Right lobe of liver (tissue), 6 donors: ENCODE data around the gene BFSP1. TPM values are rescaled to one million over a fixed set of nuclear protein-coding genes. Genes with fewer than 3 reads are reported as not detected.

Experiments used
- ATAC-seq, 4 donors: fragments of 200-7000 bp; cut with Tn5 transposase; one replicate each; pipeline ENCODE4 v1.9.1; 2020; ENCODE audit warnings: mild to moderate bottlenecking in 4 of 4, moderate library complexity in 4 of 4
- DNase-seq, 3 donors: peaks; one replicate each; pipeline ENCODE4 v3.0.0-alpha.2; 2020
- H3K27ac ChIP-seq, 3 donors: fragments of 200-600 bp; one replicate each; pipeline ENCODE4 v1.8.0; 2022
- H3K27me3 ChIP-seq, 2 donors: fragments of 200-600 bp; one replicate each; pipeline ENCODE4 v1.8.0; 2022
- H3K36me3 ChIP-seq, 4 donors: fragments of 200-600 bp; sonication (generic) in 1 of 4; one replicate each; pipeline versions ENCODE4 v1.5.1 to v1.8.0; 2017 to 2022; ENCODE audit warnings: control low read depth in 1 of 4
- H3K4me1 ChIP-seq, 4 donors: fragments of 200-600 bp; sonication (generic) in 1 of 4; one replicate each; pipeline versions ENCODE4 v1.5.1 to v1.8.0; 2017 to 2022; ENCODE audit warnings: control low read depth in 1 of 4
- H3K4me3 ChIP-seq, 3 donors: fragments of 200-600 bp; one replicate each; pipeline ENCODE4 v1.8.0; 2022
- H3K9me3 ChIP-seq, 4 donors: fragments of 200-600 bp; sonication (generic) in 1 of 4; one replicate each; pipeline versions ENCODE4 v1.5.1 to v1.8.0; 2017 to 2022; ENCODE audit warnings: control low read depth in 1 of 4
- POLR2A ChIP-seq: fragments of 450-650 bp; IDR thresholded peaks from one replicate; pipeline ENCODE4 v1.6.1; 2017; ENCODE audit warnings: antibody characterized with exemption, mild to moderate bottlenecking
- WGBS: methylation state at CpG from one replicate; pipeline ENCODE4 v1.1.6; 2018; ENCODE audit warnings: low coverage, low lambda C conversion rate; ENCODE audit not compliant: insufficient coverage; ENCODE audit errors: missing lambda C conversion rate; 5-methylcytosine and 5-hydroxymethylcytosine counted together
- intact Hi-C, 2 donors: fragments of 100-400 bp; cut with DNase I; formaldehyde crosslinking; loops; one replicate each; pipeline versions ENCODE4 v1.11.2 to v1.14.1; 2022
- total RNA-seq, 6 experiments: library from RNA; depleted of rRNA in 2 of 6; stranded (reverse); fragments of >200 nt in 2 of 6; fragmentation: NEBNext Ultra II Directional in 3 of 6; extraction: Animal tissue kit (Norgen Biotek cat#: 25700) in 3 of 6; gene quantifications; one replicate each; pipeline versions ENCODE4 v1.1.0 to v1.2.4, GENCODE V29; 2016 to 2023
- TF ChIP-seq, protein P1 (sequence below), 4 donors: fragments of 200-600 bp in 3 of 4; fragments of 450-650 bp in 1 of 4; IDR thresholded peaks; one replicate each; pipeline versions ENCODE4 v1.5.1 to v1.8.0; 2016 to 2022; ENCODE audit warnings: antibody characterized with exemption in 4 of 4, mild to moderate bottlenecking in 2 of 4
- donor health status: DM: no; HTN: yes; CAD: no.
- donor health status: DM: no; HTN: no; CAD: no.
- donor health status: DM: no; HTN: no; CAD: no.
- donor health status: DM: no; HTN: yes; CAD: no.
- donor health status: DM: no; HTN: yes; CAD: no.

Gene BFSP1
- total RNA-seq, 6 experiments from 2014 or later: 0.16 to 0.68 (median 0.25) TPM

DNA sequence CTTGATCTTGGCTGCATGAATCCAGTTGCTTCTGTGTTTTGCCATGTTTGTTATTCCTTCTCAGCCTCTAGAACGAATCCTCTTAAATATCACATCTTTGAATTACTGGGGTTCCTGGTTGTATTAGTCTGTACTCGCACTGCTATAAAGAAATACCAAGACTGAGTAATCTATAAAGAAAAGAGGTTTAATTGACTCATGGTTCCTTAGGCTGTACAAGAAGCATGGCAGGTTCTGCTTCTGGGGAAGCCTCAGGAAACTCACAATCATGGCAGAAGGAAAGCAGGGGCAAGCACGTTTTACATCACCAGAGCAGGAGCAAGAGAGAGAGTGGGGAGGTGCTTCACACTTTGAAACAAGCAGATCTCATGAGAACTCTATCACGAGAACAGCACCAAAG, 18.0 kb upstream of the BFSP1 start:
- H3K9me3 ChIP-seq: no peaks in the 10 kb centered on the region
- no peaks in the 10 kb centered on the region for H3K36me3 ChIP-seq
- no peaks in the 10 kb centered on the region for H3K4me1 ChIP-seq
- H3K27me3 ChIP-seq: no peaks in the 10 kb centered on the region
- no peak overlapping the region for H3K27ac ChIP-seq
- WGBS: 82% methylated on average over 3 of the region's 4 CpGs
- no peak for TF ChIP-seq POLR2A
- TF ChIP-seq, protein P1, sequence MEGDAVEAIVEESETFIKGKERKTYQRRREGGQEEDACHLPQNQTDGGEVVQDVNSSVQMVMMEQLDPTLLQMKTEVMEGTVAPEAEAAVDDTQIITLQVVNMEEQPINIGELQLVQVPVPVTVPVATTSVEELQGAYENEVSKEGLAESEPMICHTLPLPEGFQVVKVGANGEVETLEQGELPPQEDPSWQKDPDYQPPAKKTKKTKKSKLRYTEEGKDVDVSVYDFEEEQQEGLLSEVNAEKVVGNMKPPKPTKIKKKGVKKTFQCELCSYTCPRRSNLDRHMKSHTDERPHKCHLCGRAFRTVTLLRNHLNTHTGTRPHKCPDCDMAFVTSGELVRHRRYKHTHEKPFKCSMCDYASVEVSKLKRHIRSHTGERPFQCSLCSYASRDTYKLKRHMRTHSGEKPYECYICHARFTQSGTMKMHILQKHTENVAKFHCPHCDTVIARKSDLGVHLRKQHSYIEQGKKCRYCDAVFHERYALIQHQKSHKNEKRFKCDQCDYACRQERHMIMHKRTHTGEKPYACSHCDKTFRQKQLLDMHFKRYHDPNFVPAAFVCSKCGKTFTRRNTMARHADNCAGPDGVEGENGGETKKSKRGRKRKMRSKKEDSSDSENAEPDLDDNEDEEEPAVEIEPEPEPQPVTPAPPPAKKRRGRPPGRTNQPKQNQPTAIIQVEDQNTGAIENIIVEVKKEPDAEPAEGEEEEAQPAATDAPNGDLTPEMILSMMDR (IDR thresholded peaks at IDR 0.05): no peak
- no peak overlapping the region for H3K4me3 ChIP-seq
- intact Hi-C loops: no loop called here
- ATAC-seq: no peak
- no peak for DNase-seq

DNA sequence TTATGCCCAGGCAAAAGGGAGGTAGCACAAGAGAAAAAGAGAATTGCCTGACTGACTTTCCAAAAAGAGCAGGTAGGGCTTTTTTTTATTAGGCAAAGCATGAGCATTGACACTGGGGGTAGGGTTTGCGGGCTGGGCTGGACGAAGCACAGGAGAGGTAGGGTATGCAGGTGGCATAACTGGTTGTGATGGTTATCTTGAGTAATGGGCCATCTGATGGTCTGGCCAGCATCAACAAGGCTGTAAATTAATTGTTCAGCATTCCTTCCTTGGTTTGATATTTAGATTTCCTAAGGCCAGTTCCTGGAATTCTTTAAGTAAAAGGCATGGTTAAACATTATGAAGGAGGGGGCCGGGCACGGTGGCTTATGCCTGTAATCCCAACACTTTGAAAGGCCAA, 13.9 kb upstream of the BFSP1 start:
- H3K9me3 ChIP-seq: no peaks in the 10 kb centered on the region
- intact Hi-C loops: no loop called here
- H3K4me3 ChIP-seq: no peak overlapping the region
- no peaks in the 10 kb centered on the region for H3K36me3 ChIP-seq
- no peak for TF ChIP-seq POLR2A
- TF ChIP-seq, protein P1 (IDR thresholded peaks at IDR 0.05): no peak
- H3K27ac ChIP-seq: no peak overlapping the region
- peaks cover 0 to 13% (median 3%) of the 10 kb centered on the region in 4 donors for H3K4me1 ChIP-seq
- no peak for ATAC-seq
- WGBS: 95% methylated on average over 2 of the region's 4 CpGs
- no peak for DNase-seq
- H3K27me3 ChIP-seq: no peaks in the 10 kb centered on the region

DNA sequence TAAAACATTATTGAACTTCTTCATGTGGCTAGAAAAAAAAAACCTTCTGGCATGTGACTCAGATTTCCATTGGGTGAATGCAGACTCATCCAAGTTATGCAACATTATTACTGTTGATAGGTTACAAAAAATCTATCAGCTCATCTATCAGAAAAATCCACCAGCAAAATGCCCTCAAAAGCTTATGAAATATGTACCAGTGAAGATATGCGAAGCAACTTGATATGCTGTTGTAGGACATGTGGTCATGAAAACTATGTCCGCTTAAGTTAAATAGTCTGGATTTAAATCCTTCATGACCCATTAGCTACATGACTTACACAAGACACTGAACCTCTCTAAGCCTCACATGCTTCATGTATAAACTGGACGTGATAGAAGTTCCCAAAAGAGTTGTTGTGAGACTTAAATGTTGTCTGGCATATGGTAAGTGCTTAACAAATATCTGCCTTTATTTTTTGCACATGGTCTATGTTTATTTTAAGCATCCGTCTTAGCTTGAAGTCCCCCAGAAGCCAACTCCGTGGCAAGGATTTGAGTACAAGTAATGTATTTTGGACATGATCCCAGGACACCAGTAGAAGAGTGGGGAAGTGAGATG, 12.5 kb upstream of the BFSP1 start:
- H3K9me3 ChIP-seq: no peaks in the 10 kb centered on the region
- no peak for DNase-seq
- no peaks in the 10 kb centered on the region for H3K27me3 ChIP-seq
- WGBS: 59% methylated on average over 5 of the region's 5 CpGs
- peaks cover 0 to 13% (median 3%) of the 10 kb centered on the region in 4 donors for H3K4me1 ChIP-seq
- no peak for TF ChIP-seq POLR2A
- TF ChIP-seq, protein P1 (IDR thresholded peaks at IDR 0.05): no peak
- peak in 3 of 4 donors; percentile 21 to 39 (median 36) for ATAC-seq
- no peaks in the 10 kb centered on the region for H3K36me3 ChIP-seq
- H3K4me3 ChIP-seq: no peak overlapping the region
- intact Hi-C loops: no loop called here
- peak overlapping the region in 2 of 3 donors; percentile 12 to 73 for H3K27ac ChIP-seq

DNA sequence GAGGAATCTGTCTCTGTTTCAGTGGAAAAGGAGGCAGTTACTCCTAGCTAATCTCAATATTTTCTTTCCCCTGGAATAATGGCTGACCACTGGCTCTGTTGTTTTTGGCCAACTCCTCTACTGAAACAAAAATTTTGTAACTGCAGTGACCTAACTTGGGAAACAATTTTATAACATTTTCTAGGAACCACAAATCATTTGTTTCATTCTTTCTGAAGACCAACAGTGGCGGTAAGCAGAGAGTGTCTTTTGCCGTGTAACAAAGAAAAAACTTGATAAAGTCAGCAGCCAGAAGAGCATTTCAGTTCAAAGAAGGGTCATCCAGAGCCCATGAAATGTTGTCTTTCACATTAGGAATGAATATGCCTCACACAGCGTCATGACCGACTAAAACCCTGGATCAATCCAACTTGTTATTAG, 11.8 kb upstream of the BFSP1 start:
- DNase-seq: no peak
- Histone ChIP-seq H3K4me1 (peaks cover 0 to 13% (median 3%) of the 10 kb centered on the region in 4 donors), H3K27me3 (no peaks in the 10 kb centered on the region), H3K9me3 (no peaks in the 10 kb centered on the region), H3K36me3 (no peaks in the 10 kb centered on the region), H3K27ac (peak overlapping the region in 2 of 3 donors; percentile 12 to 73), H3K4me3 (no peak overlapping the region)
- peak; percentile 36 to 66 (median 52) for ATAC-seq
- intact Hi-C loops: no loop called here
- 20% methylated on average over 4 of the region's 4 CpGs for WGBS
- no peak for TF ChIP-seq POLR2A
- TF ChIP-seq, protein P1 (IDR thresholded peaks at IDR 0.05): no peak
